Vagina (tissue), 2 donors: ENCODE measurements around the gene APBB2. TPM values are rescaled to one million over a fixed set of nuclear protein-coding genes. Genes with fewer than 3 reads are reported as not detected.
A peak's percentile ranks its signal among the peaks of the same experiment; 100 is the strongest.

Experiments used
- DNase-seq, 2 donors: peaks; one replicate each; pipeline ENCODE4 v3.0.0-alpha.2; 2017; ENCODE audit errors: extremely low spot score in 2 of 2
- H3K27ac ChIP-seq: fragments of 200-600 bp; sonication (generic); one replicate; pipeline ENCODE4 v1.5.1; 2019
- H3K27me3 ChIP-seq: fragments of 200-600 bp; sonication (generic); one replicate; pipeline ENCODE4 v1.5.1; 2019
- H3K36me3 ChIP-seq, 2 donors: fragments of 200-600 bp; sonication (generic); one replicate each; pipeline ENCODE4 v1.5.1; 2017 to 2019
- H3K4me1 ChIP-seq: fragments of 200-600 bp; sonication (generic); one replicate; pipeline ENCODE4 v1.5.1; 2019
- H3K4me3 ChIP-seq, 2 donors: fragments of 200-600 bp; sonication (generic); 1 replicate in 1 of 2; 2 replicates in 1 of 2; pipeline ENCODE4 v1.5.1; 2016 to 2019
- H3K9me3 ChIP-seq: fragments of 200-600 bp; sonication (generic); one replicate; pipeline ENCODE4 v1.5.1; 2019
- POLR2A ChIP-seq, 2 donors: fragments of 450-650 bp; IDR thresholded peaks; one replicate each; pipeline ENCODE4 v1.6.1; 2017; ENCODE audit warnings: antibody characterized with exemption in 2 of 2, mild to moderate bottlenecking in 2 of 2, moderate library complexity in 2 of 2
- POLR2AphosphoS5 ChIP-seq, 2 donors: sonication (generic); formaldehyde crosslinking; IDR thresholded peaks; one replicate each; pipeline ENCODE4 v1.9.0; 2017; ENCODE audit warnings: antibody characterized with exemption in 2 of 2, mild to moderate bottlenecking in 2 of 2, low read depth in 1 of 2; ENCODE audit not compliant: insufficient read depth in 1 of 2
- intact Hi-C: fragments of 100-400 bp; cut with DNase I; formaldehyde crosslinking; loops from one replicate; pipeline ENCODE4 v1.15.1; 2023
- total RNA-seq: library from RNA; depleted of rRNA; stranded (reverse); fragments of >200 nt; gene quantifications from one replicate; pipeline ENCODE4 v1.2.3, GENCODE V29; 2016
- TF ChIP-seq, protein P1 (sequence below), 3 experiments: fragments of 450-650 bp in 2 of 3; fragments of 200-600 bp in 1 of 3; sonication (generic) in 1 of 3; IDR thresholded peaks; one replicate each; pipeline ENCODE4 v1.5.1; 2017 to 2019; ENCODE audit warnings: antibody characterized with exemption in 3 of 3, mild to moderate bottlenecking in 2 of 3, moderate library complexity in 2 of 3

The APBB2 gene
- total RNA-seq, 1 donor from 2014 or later, result 68.8 TPM

DNA sequence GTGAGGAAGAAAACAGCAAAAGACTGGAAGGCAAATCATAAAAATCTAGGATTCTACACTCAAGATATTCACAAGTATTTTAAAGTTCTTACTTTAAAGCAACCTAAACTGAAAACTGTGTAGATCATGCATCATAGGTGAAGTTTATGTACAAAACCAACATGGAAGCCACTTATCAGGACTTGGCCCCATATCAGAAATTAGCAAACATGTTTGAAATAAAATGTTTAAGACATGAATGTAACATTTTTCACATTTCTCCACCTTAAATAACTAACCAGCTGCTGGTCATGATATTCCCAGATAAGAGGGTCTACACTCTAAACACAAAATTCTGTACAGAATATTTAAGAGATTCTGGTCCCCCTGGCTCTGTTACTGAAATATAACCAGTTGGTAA, 38.5 kb downstream of the APBB2 start:
- Histone ChIP-seq H3K27ac (peak overlapping the region; percentile 30), H3K36me3 (no peaks in the 10 kb centered on the region), H3K4me3 (no peak overlapping the region), H3K27me3 (no peaks in the 10 kb centered on the region), H3K9me3 (no peaks in the 10 kb centered on the region), H3K4me1 (peaks cover 51% of the 10 kb centered on the region)
- intact Hi-C loops, result no loop called here
- TF ChIP-seq POLR2A (IDR thresholded peaks at IDR 0.05), result no peak
- no peak for TF ChIP-seq POLR2AphosphoS5 (IDR thresholded peaks at IDR 0.05; ENCODE audit: insufficient read depth in 1 of 2, low read depth in 1 of 2)
- TF ChIP-seq, protein P1, sequence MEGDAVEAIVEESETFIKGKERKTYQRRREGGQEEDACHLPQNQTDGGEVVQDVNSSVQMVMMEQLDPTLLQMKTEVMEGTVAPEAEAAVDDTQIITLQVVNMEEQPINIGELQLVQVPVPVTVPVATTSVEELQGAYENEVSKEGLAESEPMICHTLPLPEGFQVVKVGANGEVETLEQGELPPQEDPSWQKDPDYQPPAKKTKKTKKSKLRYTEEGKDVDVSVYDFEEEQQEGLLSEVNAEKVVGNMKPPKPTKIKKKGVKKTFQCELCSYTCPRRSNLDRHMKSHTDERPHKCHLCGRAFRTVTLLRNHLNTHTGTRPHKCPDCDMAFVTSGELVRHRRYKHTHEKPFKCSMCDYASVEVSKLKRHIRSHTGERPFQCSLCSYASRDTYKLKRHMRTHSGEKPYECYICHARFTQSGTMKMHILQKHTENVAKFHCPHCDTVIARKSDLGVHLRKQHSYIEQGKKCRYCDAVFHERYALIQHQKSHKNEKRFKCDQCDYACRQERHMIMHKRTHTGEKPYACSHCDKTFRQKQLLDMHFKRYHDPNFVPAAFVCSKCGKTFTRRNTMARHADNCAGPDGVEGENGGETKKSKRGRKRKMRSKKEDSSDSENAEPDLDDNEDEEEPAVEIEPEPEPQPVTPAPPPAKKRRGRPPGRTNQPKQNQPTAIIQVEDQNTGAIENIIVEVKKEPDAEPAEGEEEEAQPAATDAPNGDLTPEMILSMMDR (IDR thresholded peaks at IDR 0.05), result no peak
- DNase-seq, result no peak

DNA sequence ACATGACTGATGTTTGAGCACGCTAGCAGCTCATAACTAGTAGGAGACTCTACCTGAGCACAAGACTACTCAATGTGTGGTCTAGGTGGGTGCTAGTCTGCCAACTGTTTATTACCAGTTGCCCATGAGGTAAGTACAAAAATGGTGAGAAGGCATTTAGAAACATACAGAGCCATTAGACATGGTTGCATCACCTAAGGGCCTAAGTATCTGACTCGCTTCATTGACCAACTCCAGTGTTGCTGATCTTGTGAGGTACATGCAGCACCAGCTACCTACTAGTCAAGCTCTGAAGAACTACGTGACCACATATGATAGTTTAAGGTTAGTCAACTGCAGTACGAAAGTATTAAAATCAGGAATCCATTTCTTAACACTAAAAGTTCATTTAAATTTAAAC, 39.9 kb downstream of the APBB2 start:
- Histone ChIP-seq H3K9me3 (no peaks in the 10 kb centered on the region), H3K4me1 (peaks cover 37% of the 10 kb centered on the region), H3K27me3 (no peaks in the 10 kb centered on the region), H3K27ac (no peak overlapping the region), H3K36me3 (no peaks in the 10 kb centered on the region), H3K4me3 (no peak overlapping the region)
- intact Hi-C loops, result no loop called here
- DNase-seq, result no peak
- TF ChIP-seq POLR2A (IDR thresholded peaks at IDR 0.05) (no peak), POLR2AphosphoS5 (IDR thresholded peaks at IDR 0.05; ENCODE audit: insufficient read depth in 1 of 2, low read depth in 1 of 2) (no peak)
- TF ChIP-seq, protein P1 (IDR thresholded peaks at IDR 0.05), result no peak

DNA sequence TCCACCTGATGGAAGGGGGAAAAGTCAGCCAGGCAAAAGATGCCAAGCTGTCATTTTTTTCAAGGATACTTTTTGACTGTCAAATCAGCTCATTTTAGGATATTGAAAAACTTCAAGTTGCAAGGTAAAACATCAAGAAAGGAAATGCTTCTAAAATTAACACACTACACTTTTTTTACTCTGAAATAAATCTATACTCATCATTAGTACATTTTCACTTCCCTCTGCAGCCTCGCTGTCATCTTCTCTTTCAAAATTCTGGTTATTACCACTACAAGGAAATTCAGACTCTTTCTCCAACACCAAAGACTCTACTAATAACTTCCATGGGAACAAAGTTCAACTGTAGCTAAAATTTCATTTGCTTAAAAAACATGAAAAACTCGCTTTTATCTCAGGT, 41.6 kb downstream of the APBB2 start:
- TF ChIP-seq, protein P1 (IDR thresholded peaks at IDR 0.05), result no peak
- no peak for TF ChIP-seq POLR2A (IDR thresholded peaks at IDR 0.05)
- no peak for DNase-seq
- intact Hi-C loops, result no loop called here
- Histone ChIP-seq H3K9me3 (no peaks in the 10 kb centered on the region), H3K4me1 (peaks cover 21% of the 10 kb centered on the region), H3K4me3 (no peak overlapping the region), H3K36me3 (no peaks in the 10 kb centered on the region), H3K27ac (no peak overlapping the region), H3K27me3 (no peaks in the 10 kb centered on the region)

DNA sequence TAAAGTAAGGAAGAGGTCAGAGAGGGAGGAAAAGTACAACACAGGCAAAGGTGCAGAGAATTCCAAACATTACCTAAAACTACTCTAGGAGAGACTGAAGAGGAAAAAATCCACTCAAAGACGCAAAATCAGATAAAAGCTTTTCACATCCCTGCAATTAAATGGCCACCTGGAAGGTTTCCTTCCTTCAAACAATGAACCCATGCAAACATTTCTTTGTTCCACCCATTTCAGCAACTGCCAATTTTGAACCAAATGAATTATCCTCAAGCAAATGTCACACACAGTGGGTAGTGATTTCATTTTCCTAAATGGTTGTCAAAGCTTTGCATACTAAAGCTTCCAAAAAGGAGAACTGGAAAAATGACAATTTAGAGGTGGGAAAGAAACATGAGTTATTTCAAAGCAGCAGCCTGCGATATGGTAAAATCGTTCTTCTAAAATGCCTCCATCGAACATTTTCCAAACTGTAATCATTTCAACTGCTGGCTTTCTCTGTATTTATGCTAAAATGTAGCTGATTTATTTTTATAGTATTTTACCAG, 45.0 kb downstream of the APBB2 start:
- H3K9me3 ChIP-seq, result no peaks in the 10 kb centered on the region
- H3K36me3 ChIP-seq, result no peaks in the 10 kb centered on the region
- no peaks in the 10 kb centered on the region for H3K4me1 ChIP-seq
- H3K4me3 ChIP-seq, result no peak overlapping the region
- no peak for TF ChIP-seq POLR2A (IDR thresholded peaks at IDR 0.05)
- no peak for TF ChIP-seq POLR2AphosphoS5 (IDR thresholded peaks at IDR 0.05; ENCODE audit: insufficient read depth in 1 of 2, low read depth in 1 of 2)
- TF ChIP-seq, protein P1 (IDR thresholded peaks at IDR 0.05), result no peak
- DNase-seq, result no peak
- H3K27me3 ChIP-seq, result no peaks in the 10 kb centered on the region
- H3K27ac ChIP-seq, result no peak overlapping the region
- intact Hi-C loops, result no loop called here

DNA sequence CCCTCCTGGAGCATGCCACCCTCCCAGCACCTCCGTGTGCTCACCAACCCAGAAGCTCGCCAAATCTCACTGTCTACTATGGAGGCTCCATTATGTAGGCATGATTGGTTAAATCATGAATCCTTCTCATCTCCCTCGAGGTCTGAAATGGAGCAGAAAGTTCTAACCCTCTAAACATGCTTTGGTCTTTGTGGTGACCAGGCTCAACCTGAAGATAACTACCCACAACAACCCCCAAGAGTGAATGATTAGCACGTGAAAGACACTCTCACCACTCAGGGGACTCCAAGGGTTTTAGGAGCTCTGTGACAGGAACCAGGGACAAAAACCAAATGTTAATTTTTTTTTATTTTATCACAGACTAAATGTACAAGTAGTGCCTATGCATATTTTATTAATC, 47.2 kb downstream of the APBB2 start:
- intact Hi-C loops, result no loop called here
- Histone ChIP-seq H3K27ac (no peak overlapping the region), H3K9me3 (no peaks in the 10 kb centered on the region)

More for the DNA sequence above, 47.2 kb downstream of the APBB2 start:
- Histone ChIP-seq H3K4me3 (no peak overlapping the region), H3K4me1 (no peaks in the 10 kb centered on the region), H3K27me3 (no peaks in the 10 kb centered on the region), H3K36me3 (no peaks in the 10 kb centered on the region)
- TF ChIP-seq POLR2A (IDR thresholded peaks at IDR 0.05) (no peak), POLR2AphosphoS5 (IDR thresholded peaks at IDR 0.05; ENCODE audit: insufficient read depth in 1 of 2, low read depth in 1 of 2) (no peak)
- TF ChIP-seq, protein P1 (IDR thresholded peaks at IDR 0.05), result no peak
- DNase-seq, result no peak
